IMR-90 (cell line): Measurements from ENCODE around the gene DUSP14. TPM values are rescaled to one million over a fixed set of nuclear protein-coding genes. Genes with fewer than 3 reads are reported as not detected.

Source experiments
- ATAC-seq: fragments of 200-7000 bp; cut with Tn5 transposase; 2 replicates; pipeline ENCODE4 v1.9.1; 2020; ENCODE audit warnings: low read depth, mild to moderate bottlenecking, moderate library complexity
- BruUV-seq: library from RNA; stranded (reverse); fragments of 400-500 nt; replicated peaks from 2 replicates; lab custom pipeline; 2021; lab: Mats Ljungman, UMichigan
- CTCF ChIA-PET: fragments of 300-600 bp; formaldehyde crosslinking; extraction: SDS; loops from one replicate; lab custom pipeline; 2021; ENCODE audit warnings: antibody characterized with exemption; lab: Yijun Ruan, JAX
- POLR2A ChIA-PET: fragments of 300-600 bp; sonication (Branson Sonifier 250); formaldehyde crosslinking; loops from one replicate; lab custom pipeline; 2022; ENCODE audit warnings: antibody characterized with exemption; ENCODE audit not compliant: unreplicated experiment; lab: Charles Lee
- DNase-seq: peaks from one replicate; pipeline ENCODE4 v3.0.0; 2013
- H2AFZ ChIP-seq: replicated peaks from 2 replicates; pipeline ENCODE3; 2013; ENCODE audit warnings: low read length, mild to moderate bottlenecking; ENCODE audit not compliant: poor library complexity
- H2AK5ac ChIP-seq: 2 replicates; pipeline ENCODE4 v1.6.1; 2013; ENCODE audit warnings: low read depth, low read length, inconsistent platforms
- H2AK9ac ChIP-seq: replicated peaks from 2 replicates; pipeline ENCODE3; 2013; ENCODE audit warnings: mild to moderate bottlenecking, low read depth, low read length, moderate library complexity; ENCODE audit not compliant: poor library complexity
- H2BK120ac ChIP-seq: 2 replicates; pipeline ENCODE4 v1.6.1; 2013; ENCODE audit warnings: low read depth, low read length, inconsistent platforms
- H2BK15ac ChIP-seq: 3 replicates; pipeline ENCODE4 v1.6.1; 2013; ENCODE audit warnings: low read depth, low read length, inconsistent platforms
- H2BK20ac ChIP-seq: 2 replicates; pipeline ENCODE4 v1.6.1; 2013; ENCODE audit warnings: low read depth, mild to moderate bottlenecking, inconsistent platforms, low read length, moderate library complexity
- H2BK5ac ChIP-seq: 2 replicates; pipeline ENCODE4 v1.6.1; 2013; ENCODE audit warnings: mild to moderate bottlenecking, low read depth, low read length, inconsistent platforms; ENCODE audit not compliant: poor library complexity, severe bottlenecking
- H3K14ac ChIP-seq: replicated peaks from 2 replicates; pipeline ENCODE4 v1.6.1; 2013; ENCODE audit warnings: low read depth, low read length, inconsistent platforms
- H3K18ac ChIP-seq: 2 replicates; pipeline ENCODE4 v1.6.1; 2013; ENCODE audit warnings: low read depth, low read length, control low read depth
- H3K23ac ChIP-seq: 2 replicates; pipeline ENCODE4 v1.6.1; 2013; ENCODE audit warnings: low read depth, low read length, inconsistent platforms
- H3K27ac ChIP-seq: 2 replicates; pipeline ENCODE4 v1.5.1; 2013; ENCODE audit warnings: mild to moderate bottlenecking, control low read depth, low read length; ENCODE audit not compliant: insufficient read depth
- H3K27me3 ChIP-seq: 2 replicates; pipeline ENCODE4 v1.6.1; 2013; ENCODE audit warnings: low read length; ENCODE audit not compliant: control insufficient read depth, insufficient read depth
- H3K36me3 ChIP-seq: 2 replicates; pipeline ENCODE4 v1.6.1; 2013; ENCODE audit warnings: low read length, mixed read lengths; ENCODE audit not compliant: control insufficient read depth, insufficient read depth
- H3K4ac ChIP-seq: 2 replicates; pipeline ENCODE4 v1.6.1; 2013; ENCODE audit warnings: low read depth, low read length, inconsistent platforms
- H3K4me1 ChIP-seq: 2 replicates; pipeline ENCODE4 v1.6.1; 2013; ENCODE audit warnings: low read length, mixed read lengths; ENCODE audit not compliant: control insufficient read depth, insufficient read depth
- H3K4me2 ChIP-seq: 2 replicates; pipeline ENCODE4 v1.6.1; 2013; ENCODE audit warnings: low read depth, mild to moderate bottlenecking, control low read depth, low read length, moderate library complexity
- H3K4me3 ChIP-seq: 2 replicates; pipeline ENCODE4 v1.5.1; 2013; ENCODE audit warnings: low read depth, mild to moderate bottlenecking, control low read depth, low read length, moderate library complexity; ENCODE audit not compliant: insufficient read depth
- H3K56ac ChIP-seq: 2 replicates; pipeline ENCODE4 v1.6.1; 2013; ENCODE audit warnings: low read length, inconsistent platforms; ENCODE audit not compliant: insufficient read depth; ENCODE audit errors: extremely low read depth
- H3K79me1 ChIP-seq, 2 experiments: 2 replicates each; pipeline ENCODE4 v1.6.1; 2013; ENCODE audit warnings: low read length in 2 of 2, inconsistent platforms in 1 of 2, low read depth in 1 of 2
- H3K9ac ChIP-seq: 2 replicates; pipeline ENCODE4 v1.6.1; 2013; ENCODE audit warnings: low read depth, low read length, control low read depth
- H3K9me1 ChIP-seq: 2 replicates; pipeline ENCODE4 v1.6.1; 2013; ENCODE audit warnings: low read length, inconsistent platforms; ENCODE audit not compliant: insufficient read depth
- H3K9me3 ChIP-seq: 2 replicates; pipeline ENCODE4 v1.6.1; 2013; ENCODE audit warnings: low read length; ENCODE audit not compliant: control insufficient read depth, insufficient read depth
- H4K20me1 ChIP-seq: 2 replicates; pipeline ENCODE4 v1.6.1; 2013; ENCODE audit warnings: low read length, inconsistent platforms; ENCODE audit not compliant: insufficient read depth
- H4K5ac ChIP-seq: 2 replicates; pipeline ENCODE4 v1.6.1; 2013; ENCODE audit warnings: mild to moderate bottlenecking, low read depth, low read length, control low read depth
- H4K8ac ChIP-seq, 2 experiments: 2 replicates each; pipeline ENCODE4 v1.6.1; 2013; ENCODE audit warnings: low read depth in 2 of 2, low read length in 2 of 2, control low read depth in 1 of 2, inconsistent platforms in 1 of 2
- H4K91ac ChIP-seq: 2 replicates; pipeline ENCODE4 v1.6.1; 2013; ENCODE audit warnings: low read depth, low read length, inconsistent platforms; ENCODE audit not compliant: insufficient read depth
- CTCF ChIP-seq: conservative IDR thresholded peaks from 2 replicates; pipeline ENCODE4 v1.5.1; 2012; ENCODE audit warnings: mild to moderate bottlenecking, low read depth, low read length, improper control_type of control experiment
- FOS ChIP-seq: fragments of 150-350 bp; IDR thresholded peaks from 2 replicates; pipeline ENCODE4 v1.6.1; 2016; ENCODE audit warnings: low read depth, low read length
- POLR2A ChIP-seq: IDR thresholded peaks from 2 replicates; pipeline ENCODE4 v1.6.1; 2012; ENCODE audit warnings: mild to moderate bottlenecking, low read depth, low read length
- RAD21 ChIP-seq: IDR thresholded peaks from 2 replicates; pipeline ENCODE4 v1.6.1; 2012; ENCODE audit warnings: low read length, improper control_type of control experiment
- SMC3 ChIP-seq: fragments of 150-350 bp; IDR thresholded peaks from 2 replicates; pipeline ENCODE4 v1.6.1; 2016; ENCODE audit warnings: low read depth, mild to moderate bottlenecking, antibody characterized with exemption, low read length, moderate library complexity
- WGBS, 2 experiments: methylation state at CpG; one replicate each; pipeline versions ENCODE4 v1.1.5 to v1.1.7; 2013; ENCODE audit warnings: missing lambda C conversion rate in 2 of 2; ENCODE audit not compliant: insufficient read length in 1 of 2; ENCODE audit errors: extremely low coverage in 2 of 2; 5-methylcytosine and 5-hydroxymethylcytosine counted together
- dilution Hi-C: fragments of 300-500 bp; cut with HindIII; formaldehyde crosslinking; loops from one replicate; pipeline ENCODE4 v1.14.3; 2018; ENCODE audit warnings: low sequenced_read_pairs; ENCODE audit not compliant: unreplicated experiment
- in situ Hi-C: fragments of 300-500 bp; cut with MboI; formaldehyde crosslinking; loops from 3 replicates; pipeline ENCODE4 v1.14.3; 2019; ENCODE audit warnings: low sequenced_read_pairs, inconsistent platforms, mixed read lengths
- intact Hi-C: fragments of 100-400 bp; cut with micrococcal nuclease; formaldehyde crosslinking; loops from 2 replicates; pipeline ENCODE4 v1.10.0; 2022
- polyA plus RNA-seq, 3 experiments: library from polyadenylated mRNA; depleted of rRNA; stranded (reverse); fragments of >200 nt; gene quantifications; 2 replicates each; pipeline ENCODE4 v1.2.3, GENCODE V29; 2012; ENCODE audit warnings: low replicate concordance in 1 of 3
- total RNA-seq: library from RNA; depleted of rRNA; stranded (reverse); fragments of >200 nt; gene quantifications from 2 replicates; pipeline ENCODE4 v1.2.3, GENCODE V29; 2012

The DUSP14 gene
- total and polyA plus RNA-seq, 2 of the 4 experiments (the other 2 are of a cell fraction), result 97.5 to 127 TPM

- H3K14ac ChIP-seq, result no peak overlapping the region
- no peaks in the 10 kb centered on the region for H3K27me3 ChIP-seq
- peaks cover 17% of the 10 kb centered on the region for H3K36me3 ChIP-seq
- H4K91ac ChIP-seq, result no peak overlapping the region
- no peak overlapping the region for H3K27ac ChIP-seq
- H3K56ac ChIP-seq, result no peak overlapping the region
- peaks cover 6% of the 10 kb centered on the region; the same call in 1 of the 2 replicates for H4K20me1 ChIP-seq
- no TSS peak for BruUV-seq
- H3K4ac ChIP-seq, result no peak overlapping the region
- H3K18ac ChIP-seq, result no peak overlapping the region
- WGBS, 2 experiments, result no CpG with 5 or more reads among the region's 5 CpGs
- no peak overlapping the region for H2AFZ ChIP-seq
- H2BK120ac ChIP-seq, result no peak overlapping the region
- H4K8ac ChIP-seq, result no peak overlapping the region
- CTCF ChIA-PET, result interaction anchor here (0.6 to 2.1 kb wide), 6 partner anchors 9 to 91 kb away, joined by 3 to 6 read pairs (median 4); no protein-coding TSS in a partner anchor
- no peak for TF ChIP-seq FOS
- TF ChIP-seq SMC3, result peak; percentile 66
- TF ChIP-seq POLR2A, result no peak
- peak; percentile 79 for TF ChIP-seq RAD21
- peak; percentile 72 for TF ChIP-seq CTCF
- intact Hi-C loops (loop anchor here (1.0 to 5.0 kb wide), 2 partner anchors 50 to 289 kb away; no protein-coding TSS in a partner anchor), dilution Hi-C loops (no loop called here), in situ Hi-C loops (no loop called here)
- H2BK20ac ChIP-seq, result no peak overlapping the region
- H3K23ac ChIP-seq, result no peak overlapping the region
- no peak overlapping the region for H2BK5ac ChIP-seq
- no peak overlapping the region for H2BK15ac ChIP-seq
- peaks cover 7% of the 10 kb centered on the region for H3K4me1 ChIP-seq
- H3K9me1 ChIP-seq, result peaks cover 13% of the 10 kb centered on the region
- H3K4me2 ChIP-seq, result no peak overlapping the region
- no peak overlapping the region for H3K4me3 ChIP-seq
- H2AK5ac ChIP-seq, result no peak overlapping the region
- H4K5ac ChIP-seq, result no peak overlapping the region
- no peak overlapping the region for H2AK9ac ChIP-seq
- peaks cover 3 to 35% of the 10 kb centered on the region in 2 experiments; a peak in 2 of 4 replicates for H3K79me1 ChIP-seq
- peak; percentile 85 for ATAC-seq
- peak; percentile 70 for DNase-seq
- H3K9ac ChIP-seq, result no peak overlapping the region
- no peaks in the 10 kb centered on the region for H3K9me3 ChIP-seq
- POLR2A ChIA-PET, result no interaction called here
These were observed 37.7 kb downstream of the DUSP14 start for GRCh38 chr17:37527249-37527851.
